ENCODE results near the gene IGF2R. TPM values are rescaled to one million over a fixed set of nuclear protein-coding genes. Genes with fewer than 3 reads are reported as not detected.

Gene IGF2R
- total and polyA plus RNA-seq, 2 donors (not counting 1 experiment from before 2014, with no cell fraction given): 9.5 to 53.3 TPM

GRCh38 chr6:160132297-160132637 lies 163.4 kb downstream of the IGF2R start:
- DNase-seq: no peak
- Histone ChIP-seq H3K79me2 (ENCODE audit: control insufficient read depth, insufficient read depth, low read length) (no peaks in the 10 kb centered on the region), H3K36me3 (replicated peaks in 1 of 2; ENCODE audit: control extremely low read depth in 1 of 2, control insufficient read depth in 1 of 2, extremely low read depth in 1 of 2, insufficient read depth in 2 of 2, low read length in 1 of 2) (no peaks in the 10 kb centered on the region), H3K4me1 (ENCODE audit: control insufficient read depth in 2 of 2, insufficient read depth in 2 of 2, low read length in 2 of 2) (no peaks in the 10 kb centered on the region), H3K27ac (ENCODE audit: low read length in 2 of 2) (no peak overlapping the region), H3K27me3 (replicated peaks in 1 of 4; ENCODE audit: control extremely low read depth in 1 of 4, control insufficient read depth in 3 of 4, insufficient read depth in 4 of 4, low read length in 3 of 4) (no peaks in the 10 kb centered on the region), H4K20me1 (ENCODE audit: control insufficient read depth, insufficient read depth, low read length, poor library complexity, severe bottlenecking) (no peaks in the 10 kb centered on the region), H3K9ac (ENCODE audit: low read length) (no peak overlapping the region), H3K4me2 (replicated peaks; ENCODE audit: low read depth, low read length, poor library complexity, severe bottlenecking) (no peak overlapping the region), H3K4me3 (ENCODE audit: control extremely low read depth in 1 of 5, extremely low read depth in 1 of 5, insufficient read depth in 1 of 5, low read depth in 2 of 5, low read length in 4 of 5) (no peak overlapping the region), H3K9me3 (ENCODE audit: control extremely low read depth in 1 of 3, control insufficient read depth in 2 of 3, insufficient read depth in 1 of 3, low read length in 2 of 3) (no peaks in the 10 kb centered on the region), H2AFZ (ENCODE audit: insufficient read depth, low read depth, low read length, poor library complexity, severe bottlenecking) (no peak overlapping the region)
- Mint-ChIP-seq H3K4me1 (no peaks in the 10 kb centered on the region), H3K9me3 (ENCODE audit: insufficient read depth) (no peaks in the 10 kb centered on the region), H3K4me3 (no peak overlapping the region), H3K27me3 (no peaks in the 10 kb centered on the region), H3K27ac (no peak overlapping the region)
- no peak for ATAC-seq (ENCODE audit: low read depth)
- TF ChIP-seq EZH2 (IDR thresholded peaks at IDR 0.05; ENCODE audit: borderline replicate concordance, insufficient read depth, low read depth, low read length, poor library complexity, severe bottlenecking) (no peak), CTCF (IDR thresholded peaks at IDR 0.05) (no peak)
- CTCF ChIA-PET: no interaction called here
- POLR2A ChIA-PET: no interaction called here
- 100% methylated on average over 2 of the region's 4 CpGs for WGBS (ENCODE audit: insufficient coverage)
- intact Hi-C loops (cut with micrococcal nuclease): no loop called here

GRCh38 chr6:160132776-160133338 lies 164.0 kb downstream of the IGF2R start:
- H3K36me3 ChIP-seq (replicated peaks in 1 of 2; ENCODE audit: control extremely low read depth in 1 of 2, control insufficient read depth in 1 of 2, extremely low read depth in 1 of 2, insufficient read depth in 2 of 2, low read length in 1 of 2): no peaks in the 10 kb centered on the region
- no peak overlapping the region for H3K4me3 ChIP-seq (ENCODE audit: control extremely low read depth in 1 of 5, extremely low read depth in 1 of 5, insufficient read depth in 1 of 5, low read depth in 2 of 5, low read length in 4 of 5)
- H3K4me3 Mint-ChIP-seq: no peak overlapping the region
- no peaks in the 10 kb centered on the region for H3K9me3 Mint-ChIP-seq (ENCODE audit: insufficient read depth)
- no peak for DNase-seq
- 49% methylated on average over 9 of the region's 12 CpGs for WGBS (ENCODE audit: insufficient coverage)
- intact Hi-C loops (cut with micrococcal nuclease): no loop called here
- no peak overlapping the region for H3K27ac ChIP-seq (ENCODE audit: low read length in 2 of 2)
- no peaks in the 10 kb centered on the region for H4K20me1 ChIP-seq (ENCODE audit: control insufficient read depth, insufficient read depth, low read length, poor library complexity, severe bottlenecking)
- H2AFZ ChIP-seq (ENCODE audit: insufficient read depth, low read depth, low read length, poor library complexity, severe bottlenecking): no peak overlapping the region
- CTCF ChIA-PET: interaction anchor here (0.6 kb wide), 1 partner anchor 42 kb away, joined by 3 read pairs; no protein-coding TSS in a partner anchor
- no peak overlapping the region for H3K27ac Mint-ChIP-seq
- no peak overlapping the region for H3K9ac ChIP-seq (ENCODE audit: low read length)
- TF ChIP-seq EZH2 (IDR thresholded peaks at IDR 0.05; ENCODE audit: borderline replicate concordance, insufficient read depth, low read depth, low read length, poor library complexity, severe bottlenecking): no peak
- TF ChIP-seq CTCF (IDR thresholded peaks at IDR 0.05): no peak
- no peaks in the 10 kb centered on the region for H3K4me1 Mint-ChIP-seq
- H3K9me3 ChIP-seq (ENCODE audit: control extremely low read depth in 1 of 3, control insufficient read depth in 2 of 3, insufficient read depth in 1 of 3, low read length in 2 of 3): no peaks in the 10 kb centered on the region
- no peak for ATAC-seq (ENCODE audit: low read depth)
- H3K27me3 Mint-ChIP-seq: no peaks in the 10 kb centered on the region
- H3K79me2 ChIP-seq (ENCODE audit: control insufficient read depth, insufficient read depth, low read length): no peaks in the 10 kb centered on the region
- no peaks in the 10 kb centered on the region for H3K27me3 ChIP-seq (replicated peaks in 1 of 4; ENCODE audit: control extremely low read depth in 1 of 4, control insufficient read depth in 3 of 4, insufficient read depth in 4 of 4, low read length in 3 of 4)
- no peaks in the 10 kb centered on the region for H3K4me1 ChIP-seq (ENCODE audit: control insufficient read depth in 2 of 2, insufficient read depth in 2 of 2, low read length in 2 of 2)
- H3K4me2 ChIP-seq (replicated peaks; ENCODE audit: low read depth, low read length, poor library complexity, severe bottlenecking): no peak overlapping the region
- POLR2A ChIA-PET: no interaction called here
